Smooth muscle cell of trachea (primary cell): ENCODE results near the gene SOX8. TPM values are rescaled to one million over a fixed set of nuclear protein-coding genes. Genes with fewer than 3 reads are reported as not detected.

Experiments
- total RNA-seq: library from RNA; depleted of rRNA; stranded (reverse); fragments of >200 nt; gene quantifications from 2 replicates; pipeline ENCODE4 v1.2.1, GENCODE V29; 2014

Gene SOX8
- under 0.01 and 0.17 TPM in 2 replicates for total RNA-seq

DNA sequence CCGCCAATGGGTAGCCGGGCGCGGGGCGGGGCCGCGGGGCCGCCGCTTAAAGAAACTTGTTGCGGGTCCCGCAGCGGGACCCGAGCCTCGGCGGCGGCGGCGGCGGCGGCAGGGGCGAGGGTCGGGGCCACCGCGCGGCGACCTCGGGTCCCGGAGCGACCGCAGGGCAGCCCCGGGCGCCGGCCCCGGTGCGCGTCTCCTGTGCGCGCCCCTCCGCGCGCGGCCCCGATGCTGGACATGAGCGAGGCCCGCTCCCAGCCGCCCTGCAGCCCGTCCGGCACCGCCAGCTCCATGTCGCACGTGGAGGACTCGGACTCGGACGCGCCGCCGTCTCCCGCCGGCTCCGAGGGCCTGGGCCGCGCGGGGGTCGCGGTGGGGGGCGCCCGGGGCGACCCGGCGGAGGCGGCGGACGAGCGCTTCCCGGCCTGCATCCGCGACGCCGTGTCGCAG is at the start of gene SOX8:
Gene SOX8 (plus strand): TSS at position 76 of the 450 bp plus-strand sequence. CDS start 153 bp downstream, at position 229.

DNA sequence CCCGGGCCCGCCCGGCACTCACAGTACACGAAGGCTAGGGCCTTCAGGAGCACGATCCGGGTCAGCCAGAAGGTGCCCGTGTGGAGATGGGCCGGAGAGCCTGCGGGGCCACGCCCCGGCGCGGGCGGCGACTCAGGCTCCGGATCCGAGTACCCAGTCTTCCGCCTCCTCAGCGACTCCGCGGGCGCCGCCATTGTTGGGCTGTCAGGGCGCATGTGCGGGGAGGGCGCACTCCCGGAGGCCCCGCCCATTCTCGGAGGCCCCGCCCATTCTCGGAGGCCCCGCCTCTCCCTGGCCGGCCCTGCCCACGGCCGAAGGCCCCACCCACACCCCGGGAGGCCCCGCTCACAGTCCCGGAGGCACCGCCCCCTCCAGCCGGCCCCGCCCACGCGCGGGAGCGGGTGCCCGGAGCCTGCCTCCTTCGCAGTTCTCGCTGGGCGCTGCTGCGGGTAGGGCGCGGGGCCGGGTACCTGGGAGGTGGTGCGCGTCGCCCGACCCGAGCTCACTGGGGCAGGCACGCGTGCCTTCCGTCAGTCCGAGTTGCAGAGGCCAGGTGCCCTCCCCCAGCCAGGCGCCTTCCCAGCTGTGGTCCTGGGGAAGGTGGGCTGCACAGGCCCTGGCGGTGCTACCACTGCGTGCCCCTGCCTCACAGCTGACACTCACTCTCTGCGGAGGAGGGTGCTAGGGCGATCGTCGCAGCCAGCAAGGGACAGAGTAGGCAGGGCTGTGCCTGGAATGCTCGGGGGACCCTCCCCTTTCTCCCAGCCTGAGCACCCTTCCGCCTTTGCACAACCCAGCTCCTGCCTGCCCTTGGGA is 10.6 kb upstream of the SOX8 start, which contains the start of gene LMF1:
Gene LMF1 (minus strand): TSS at position 219 of the 816 bp plus-strand sequence. CDS start 4 bp downstream, at position 215.

Other genes starting within 250 kb of the SOX8 start
- 27.3 and 44.3 TPM in 2 replicates for gene CIAO3, start 240.8 kb upstream of the SOX8 start, total RNA-seq
- 0.17 TPM in 1 of 2 replicates, not detected in the other for gene MSLN, start 221.0 kb upstream of the SOX8 start, total RNA-seq
- gene RPUSD1, start 193.4 kb upstream of the SOX8 start, total RNA-seq: 20.5 and 29.6 TPM in 2 replicates
- gene CHTF18, start 193.2 kb upstream of the SOX8 start, total RNA-seq: 6.9 and 18.3 TPM in 2 replicates
- gene GNG13, start 181.0 kb upstream of the SOX8 start, total RNA-seq: not detected in 2 replicates
- 22.7 and 36.4 TPM in 2 replicates for gene LMF1, start 10.8 kb upstream of the SOX8 start, total RNA-seq
- gene SSTR5, start 91.0 kb downstream of the SOX8 start, total RNA-seq: not detected in 2 replicates
- gene C1QTNF8, start 114.5 kb downstream of the SOX8 start, total RNA-seq: not detected in 2 replicates
- 0.15 and 0.33 TPM in 2 replicates for gene CACNA1H, start 171.3 kb downstream of the SOX8 start, total RNA-seq
- gene TPSG1, start 243.5 kb downstream of the SOX8 start, total RNA-seq: not detected in 2 replicates
- gene TPSB2, start 248.4 kb downstream of the SOX8 start, total RNA-seq: not detected in 2 replicates